ENCODE measurements around the gene CDR2L.
A peak's percentile ranks its signal among the peaks of the same experiment; 100 is the strongest.
"Not testable (repeated sequence)": the region's sequence is repeated elsewhere in the genome, so short reads cannot be mapped to it uniquely, and the experiment has no call there.

Gene CDR2L

GRCh38 chr17:75012346-75013091 is 25.1 kb downstream of the CDR2L start, which contains the start of gene MRPL58:
MRPL58 (plus strand) TSS chr17:75012670; CDS start chr17:75012687, 17 bp downstream.
- peak; percentile 77 for DNase-seq

DNA sequence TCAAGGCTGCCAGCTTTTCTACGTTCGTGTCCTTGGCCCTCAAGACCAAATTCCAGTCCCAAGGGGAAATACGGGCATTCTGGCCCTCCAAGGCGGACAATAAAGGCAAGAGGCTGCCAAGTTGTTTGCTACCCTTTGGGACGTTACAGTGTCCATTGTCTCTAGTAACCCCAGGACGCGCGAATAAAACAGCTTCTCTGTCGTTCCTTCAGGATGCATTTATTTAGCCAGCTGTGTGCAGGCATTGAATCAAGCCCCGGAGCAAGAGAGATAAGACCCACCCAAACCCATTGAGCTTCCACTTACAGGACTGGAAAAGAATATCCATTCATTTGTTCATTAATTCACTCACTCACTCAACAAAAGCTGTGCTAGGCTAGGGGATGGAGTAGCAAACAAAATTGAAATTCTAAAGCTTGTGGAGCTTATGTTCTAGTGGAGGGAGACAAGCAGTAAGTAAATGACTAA is 25.7 kb downstream of the CDR2L start:
- no peak for DNase-seq

DNA sequence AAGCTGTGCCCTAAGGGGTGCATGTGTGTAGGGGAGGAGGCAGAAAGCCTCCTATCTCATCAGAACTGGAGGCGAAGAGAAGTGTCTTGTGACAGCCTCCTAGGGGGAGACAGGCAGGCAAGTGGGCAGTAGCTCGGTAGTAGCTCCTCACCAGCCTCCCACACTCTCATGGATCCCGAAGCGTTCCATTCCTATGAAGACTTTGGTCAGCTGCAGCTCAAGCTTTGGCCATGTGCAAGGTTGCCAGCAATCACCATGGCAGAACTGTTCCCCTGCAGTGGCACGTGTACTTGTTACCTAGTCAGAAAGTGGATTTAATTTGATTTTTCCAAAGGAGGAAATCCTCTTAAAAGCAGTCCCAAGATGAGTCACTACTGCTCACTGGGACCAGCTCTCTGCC is 31.7 kb downstream of the CDR2L start:
- no peak for DNase-seq

GRCh38 chr17:75019710-75020109 is 32.3 kb downstream of the CDR2L start:
- no peak for DNase-seq

GRCh38 chr17:75020331-75021110 is 33.1 kb downstream of the CDR2L start:
- DNase-seq: no peak

DNA sequence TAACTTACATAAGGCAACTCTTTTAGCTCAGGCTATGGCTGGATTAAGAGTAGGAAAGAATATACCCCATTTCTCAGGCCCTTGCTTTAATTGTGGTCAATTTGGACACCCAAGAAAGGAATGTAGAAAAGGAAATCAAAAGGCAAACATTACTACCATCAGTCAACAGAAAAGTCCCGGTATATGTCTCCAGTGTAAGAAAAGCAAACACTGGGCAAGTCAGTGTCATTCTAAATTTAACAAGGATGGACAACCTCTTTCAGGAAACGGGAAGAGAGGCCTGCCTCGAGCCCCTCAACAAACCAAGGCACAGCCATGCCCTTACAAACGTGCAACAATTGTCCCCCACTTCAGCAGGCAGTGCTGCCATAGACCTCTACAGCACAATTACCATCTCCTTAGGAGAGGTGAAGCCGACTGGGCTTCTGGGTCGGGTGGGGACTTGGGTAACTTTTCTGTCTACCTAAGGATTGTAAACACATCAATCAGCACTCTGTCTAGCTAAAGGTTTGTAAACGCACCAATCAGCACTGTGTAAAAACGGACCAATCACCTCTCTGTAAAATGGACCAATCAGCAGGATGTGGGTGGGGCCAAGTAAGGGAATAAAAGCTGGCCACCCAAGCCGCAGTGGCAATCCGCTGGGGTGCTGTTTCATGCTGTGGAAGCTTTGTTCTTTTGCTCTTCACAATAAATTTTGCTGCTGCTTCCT is 37.4 kb downstream of the CDR2L start:
- no peak for DNase-seq

GRCh38 chr17:75025398-75025734 is 37.9 kb downstream of the CDR2L start:
- DNase-seq: not testable (repeated sequence)

GRCh38 chr17:75026650-75027049 is 39.2 kb downstream of the CDR2L start:
- not testable (repeated sequence) for DNase-seq

GRCh38 chr17:75030161-75030560 is 42.7 kb downstream of the CDR2L start:
- no peak for DNase-seq

DNA sequence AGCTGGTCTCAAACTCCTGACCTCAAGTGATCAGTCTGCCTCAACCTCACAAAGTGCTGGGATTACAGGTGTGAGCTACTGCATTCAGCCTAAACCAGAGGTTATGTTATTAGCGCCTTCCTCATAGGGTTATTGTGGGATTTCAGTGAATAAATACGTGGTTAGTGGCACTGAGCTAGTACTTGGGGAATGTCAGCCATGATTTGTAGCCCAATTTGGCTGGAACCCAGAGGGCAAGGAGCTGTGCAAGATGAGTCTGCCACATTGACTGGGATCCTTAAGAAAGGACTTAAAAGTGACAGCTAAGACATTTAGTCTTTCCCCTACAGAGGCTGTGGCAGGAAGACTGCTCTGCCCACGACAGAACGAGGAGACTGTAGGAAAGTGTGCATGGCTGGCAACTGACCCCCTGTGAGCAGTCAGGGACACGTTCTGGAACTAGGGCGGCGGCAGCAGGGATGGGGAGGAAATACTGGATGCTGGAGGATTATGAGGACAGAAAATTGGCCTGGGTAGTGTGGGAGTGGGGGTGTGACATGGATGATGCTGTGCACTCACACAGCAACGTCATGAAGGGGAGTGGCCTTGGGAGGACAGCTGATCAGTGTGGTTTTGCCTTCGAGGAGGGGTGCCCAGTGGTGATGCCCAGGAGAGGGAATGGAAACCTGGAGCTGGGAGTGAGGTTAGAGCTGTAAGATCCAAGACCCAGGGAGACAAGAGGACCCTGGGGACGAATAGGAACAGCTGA is 44.7 kb downstream of the CDR2L start:
- peak; percentile 47 for DNase-seq

DNA sequence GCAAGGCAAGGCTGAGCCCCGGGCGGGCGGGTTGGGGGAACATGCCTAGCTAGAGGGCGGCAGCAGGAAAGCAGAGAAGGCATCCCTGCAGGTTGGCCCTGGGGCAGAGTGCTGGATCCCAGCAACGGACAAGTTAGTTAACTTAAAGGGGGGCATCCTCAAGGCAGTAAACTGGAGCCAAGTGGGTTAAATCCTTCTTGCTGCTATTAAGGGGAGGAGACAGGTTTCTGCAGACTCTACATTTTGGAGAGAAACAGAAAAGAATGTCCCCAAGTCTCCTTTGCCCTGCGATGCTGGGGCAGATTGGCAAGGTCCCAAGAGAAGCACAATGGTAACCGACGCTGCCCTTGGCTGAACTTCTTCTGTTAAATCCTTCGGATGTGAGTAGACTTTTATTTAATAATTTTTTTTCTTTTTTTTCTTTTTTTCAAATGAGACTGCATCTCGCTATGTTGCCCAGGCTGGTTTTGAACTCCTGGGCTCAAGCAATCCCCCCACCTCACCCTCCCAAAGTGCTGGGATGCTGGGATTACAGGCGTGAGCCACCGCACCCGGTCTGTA is 45.4 kb downstream of the CDR2L start:
- DNase-seq: no peak

- peak; percentile 93 for DNase-seq
Measured at GRCh38 chr17:75033346-75034235, 46.2 kb downstream of the CDR2L start.

DNA sequence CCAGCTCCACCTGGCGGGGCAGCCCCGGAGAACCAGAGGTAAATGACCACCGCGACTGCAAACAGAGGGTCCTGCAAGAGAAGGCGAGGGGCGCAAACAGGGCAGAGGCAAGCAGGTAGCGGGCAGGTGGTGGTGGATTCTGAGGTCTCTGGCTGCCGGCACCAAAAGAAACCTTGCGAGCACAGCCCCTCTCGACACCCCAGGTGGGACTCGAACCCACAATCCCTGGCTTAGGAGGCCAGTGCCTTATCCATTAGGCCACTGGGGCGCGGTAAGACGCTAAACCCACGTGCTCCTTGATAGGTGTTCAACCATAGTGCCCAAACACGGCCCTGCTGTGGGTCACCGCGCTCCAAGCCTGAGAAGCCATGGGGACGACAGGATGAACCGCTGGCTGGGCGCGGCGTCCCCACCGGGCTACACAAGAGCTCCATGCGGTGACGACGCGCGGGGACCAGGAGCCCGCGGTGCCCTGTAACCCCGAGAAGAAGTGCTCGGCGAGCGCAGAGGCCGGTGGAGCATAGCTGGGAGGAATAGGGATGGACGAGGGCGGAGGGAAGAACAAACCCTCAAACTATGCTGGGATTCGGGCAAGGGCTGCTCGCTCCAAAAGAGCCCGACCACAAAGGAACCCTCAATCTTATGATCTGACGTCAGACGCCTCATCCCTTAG is 46.9 kb downstream of the CDR2L start:
- DNase-seq: peak; percentile 95

GRCh38 chr17:75036643-75037268 is 49.3 kb downstream of the CDR2L start:
- DNase-seq: peak; percentile 65

DNA sequence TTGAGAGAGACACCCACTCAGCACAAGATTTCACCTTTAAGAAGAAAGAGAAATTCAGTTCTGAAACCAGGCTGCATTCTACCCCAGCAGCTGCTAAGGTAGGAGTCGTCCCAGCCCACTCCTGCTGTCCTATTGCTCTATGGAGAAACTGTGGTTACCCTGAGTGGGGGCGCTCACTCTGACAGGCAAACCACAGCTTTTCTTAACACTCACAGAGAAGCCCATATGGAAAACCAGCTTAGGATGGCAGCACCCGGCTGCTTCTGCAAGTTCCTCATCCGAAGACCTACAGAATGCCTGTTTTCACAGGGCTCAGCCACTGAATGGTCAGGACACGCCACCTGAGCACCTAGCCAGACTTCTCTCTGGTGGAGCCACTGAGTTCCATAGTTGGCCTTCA is 51.8 kb downstream of the CDR2L start:
- DNase-seq: no peak

DNA sequence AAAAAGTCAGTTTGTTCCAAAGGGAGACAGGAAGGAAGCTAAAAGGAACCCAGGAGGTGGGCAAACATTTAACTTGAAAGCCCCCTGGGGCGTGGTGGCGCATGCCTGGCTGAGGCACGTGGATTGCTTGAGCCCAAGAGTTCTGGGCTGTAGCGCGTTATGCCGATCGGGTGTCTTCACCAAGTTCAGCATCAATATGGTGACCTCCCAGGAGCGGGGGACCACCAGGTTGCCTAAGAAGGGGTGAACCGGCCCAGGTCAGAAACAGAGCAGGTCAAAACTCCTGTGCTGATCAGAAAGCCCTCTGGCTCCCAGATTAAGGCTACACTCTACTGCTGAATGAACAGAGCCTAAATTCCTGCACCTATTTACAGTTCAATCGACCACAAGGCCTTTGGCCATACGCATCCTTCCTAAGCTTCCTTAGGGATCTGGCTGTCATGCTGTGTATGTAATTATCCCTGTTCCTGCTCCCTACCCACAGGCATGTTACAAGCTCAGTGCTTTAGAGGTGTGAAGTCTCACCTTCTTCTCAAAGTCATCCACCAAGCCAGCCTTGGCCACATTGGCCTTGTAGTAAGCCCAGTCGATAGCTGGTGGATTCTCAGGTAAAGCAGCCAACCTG is 54.3 kb downstream of the CDR2L start:
- no peak for DNase-seq

DNA sequence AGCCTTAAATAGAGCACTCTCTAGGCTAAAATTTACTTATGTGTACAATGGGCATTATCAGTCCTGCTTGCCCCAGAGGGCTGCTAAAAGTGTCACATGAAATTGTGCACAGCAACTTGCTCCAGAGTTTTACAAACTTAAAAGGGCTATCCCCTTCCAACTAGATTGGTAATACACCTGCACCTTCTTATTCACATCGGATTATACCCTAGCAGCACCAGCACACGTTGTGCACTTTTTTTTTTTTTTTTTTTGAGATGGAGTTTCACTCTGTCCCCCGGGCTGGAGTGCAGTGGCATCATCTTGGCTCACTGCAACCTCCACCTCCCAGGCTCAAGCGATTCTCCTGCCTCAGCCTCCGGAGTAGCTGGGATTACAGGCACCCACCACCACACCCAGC is 56.4 kb downstream of the CDR2L start:
- not testable (repeated sequence) for DNase-seq

DNA sequence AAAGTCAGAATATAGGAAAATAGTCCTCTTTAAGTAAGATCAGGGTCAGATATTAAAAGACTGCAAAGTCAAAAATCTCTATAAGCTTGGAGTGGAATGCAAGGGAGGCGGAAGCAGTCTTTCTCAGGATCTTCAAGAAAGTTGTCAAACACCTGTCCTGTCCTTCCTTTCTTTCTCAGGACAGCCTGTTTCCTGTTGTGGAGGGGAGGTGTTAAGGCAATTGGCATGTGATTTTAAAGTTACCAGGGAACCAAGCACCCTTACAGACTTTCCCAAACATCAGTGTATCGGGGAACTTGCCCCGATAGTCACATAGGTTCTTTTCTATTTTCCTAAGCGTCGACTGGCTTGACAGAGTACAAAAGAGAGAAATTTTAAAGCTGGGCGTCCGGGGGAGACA is 57.3 kb downstream of the CDR2L start:
- no peak for DNase-seq

GRCh38 chr17:75045946-75046406 is 58.5 kb downstream of the CDR2L start:
- not testable (repeated sequence) for DNase-seq

Measured in stimulated activated CD4-positive, alpha-beta T cell treated with anti-CD3 and anti-CD28 coated beads, Interleukin-12 subunit alpha, Interleukin-12 subunit beta, amount 100 ng/mL, for 4 hours (primary cell).